SK-N-SH treated with all-trans-retinoic acid at 6 μM for 48 hours (cell line): ENCODE results near the gene RPS6KA2.

Source experiments
- ATAC-seq: fragments of 200-7000 bp; cut with Tn5 transposase; 3 replicates; pipeline ENCODE4 v1.9.1; 2020; ENCODE audit warnings: mild to moderate bottlenecking, moderate library complexity
- ARNTL ChIP-seq: fragments of 450-650 bp; formaldehyde crosslinking; IDR thresholded peaks from 2 replicates; pipeline ENCODE4 v1.5.0; 2020; ENCODE audit warnings: low read depth, mild to moderate bottlenecking, moderate library complexity, borderline replicate concordance
- BACH2 ChIP-seq: fragments of 250-450 bp; sonication (Bioruptor Pico); IDR thresholded peaks from 2 replicates; pipeline ENCODE4 v1.9.0; 2021; ENCODE audit warnings: mild to moderate bottlenecking, borderline replicate concordance
- CSDC2 ChIP-seq: fragments of 250-450 bp; sonication (Bioruptor Pico); IDR thresholded peaks from 2 replicates; pipeline ENCODE4 v1.5.0; 2020; ENCODE audit warnings: mild to moderate bottlenecking, moderate library complexity
- ESRRG ChIP-seq: fragments of 250-450 bp; sonication (Bioruptor Pico); IDR thresholded peaks from 2 replicates; pipeline ENCODE4 v1.6.1; 2021; ENCODE audit warnings: mild to moderate bottlenecking
- GLIS3 ChIP-seq: fragments of 250-450 bp; sonication (Bioruptor Pico); IDR thresholded peaks from 2 replicates; pipeline ENCODE4 v1.5.0; 2020; ENCODE audit warnings: mild to moderate bottlenecking, moderate library complexity
- OSR1 ChIP-seq: fragments of 250-450 bp; sonication (Bioruptor Pico); IDR thresholded peaks from 2 replicates; pipeline ENCODE4 v1.8.0; 2022; ENCODE audit warnings: moderate library complexity, mild to moderate bottlenecking, inconsistent platforms
- PPARA ChIP-seq: fragments of 250-450 bp; sonication (Bioruptor Pico); IDR thresholded peaks from 2 replicates; pipeline ENCODE4 v1.5.0; 2020; ENCODE audit warnings: mild to moderate bottlenecking, borderline replicate concordance
- SNAI2 ChIP-seq: fragments of 250-450 bp; sonication (Bioruptor Pico); IDR thresholded peaks from 2 replicates; pipeline ENCODE4 v1.5.0; 2020; ENCODE audit warnings: mild to moderate bottlenecking, moderate library complexity
- TCF4 ChIP-seq: fragments of 250-450 bp; sonication (Bioruptor Pico); IDR thresholded peaks from 2 replicates; pipeline ENCODE4 v1.8.0; 2021; ENCODE audit warnings: mild to moderate bottlenecking, moderate library complexity, borderline replicate concordance
- ZC3H10 ChIP-seq: fragments of 250-450 bp; sonication (Bioruptor Pico); IDR thresholded peaks from 2 replicates; pipeline ENCODE4 v1.5.1; 2021; ENCODE audit warnings: mild to moderate bottlenecking, moderate library complexity
- ZFP3 ChIP-seq: fragments of 250-450 bp; sonication (Bioruptor Pico); IDR thresholded peaks from 2 replicates; pipeline ENCODE4 v1.5.0; 2020; ENCODE audit warnings: mild to moderate bottlenecking, moderate library complexity
- ZFP30 ChIP-seq: fragments of 450-650 bp; formaldehyde crosslinking; IDR thresholded peaks from 2 replicates; pipeline ENCODE4 v1.5.0; 2022; ENCODE audit warnings: mild to moderate bottlenecking, moderate library complexity
- ZNF565 ChIP-seq: fragments of 450-650 bp; formaldehyde crosslinking; conservative IDR thresholded peaks from 2 replicates; pipeline ENCODE4 v1.5.0; 2020; ENCODE audit warnings: low read depth, mild to moderate bottlenecking, moderate library complexity
- ZNF8 ChIP-seq: fragments of 450-650 bp; formaldehyde crosslinking; IDR thresholded peaks from 2 replicates; pipeline ENCODE4 v1.5.0; 2020; ENCODE audit warnings: mild to moderate bottlenecking, moderate library complexity
- TF ChIP-seq, protein P1 (sequence below): fragments of 250-450 bp; sonication (Bioruptor Pico); IDR thresholded peaks from 2 replicates; pipeline ENCODE4 v1.8.0; 2020; ENCODE audit warnings: mild to moderate bottlenecking, moderate library complexity, borderline replicate concordance
- TF ChIP-seq, protein P2 (sequence below): fragments of 250-450 bp; sonication (Bioruptor Pico); IDR thresholded peaks from 2 replicates; pipeline ENCODE4 v1.5.0; 2020; ENCODE audit warnings: mild to moderate bottlenecking, moderate library complexity
- TF ChIP-seq, protein P3 (sequence below): fragments of 250-450 bp; sonication (Bioruptor Pico); IDR thresholded peaks from 2 replicates; pipeline ENCODE4 v1.8.0; 2021; ENCODE audit warnings: low read depth, mild to moderate bottlenecking, moderate library complexity, borderline replicate concordance
- TF ChIP-seq, protein P4 (sequence below): fragments of 250-450 bp; sonication (Bioruptor Pico); IDR thresholded peaks from 2 replicates; pipeline ENCODE4 v1.5.1; 2020; ENCODE audit warnings: low read depth, mild to moderate bottlenecking, moderate library complexity

The RPS6KA2 gene

DNA sequence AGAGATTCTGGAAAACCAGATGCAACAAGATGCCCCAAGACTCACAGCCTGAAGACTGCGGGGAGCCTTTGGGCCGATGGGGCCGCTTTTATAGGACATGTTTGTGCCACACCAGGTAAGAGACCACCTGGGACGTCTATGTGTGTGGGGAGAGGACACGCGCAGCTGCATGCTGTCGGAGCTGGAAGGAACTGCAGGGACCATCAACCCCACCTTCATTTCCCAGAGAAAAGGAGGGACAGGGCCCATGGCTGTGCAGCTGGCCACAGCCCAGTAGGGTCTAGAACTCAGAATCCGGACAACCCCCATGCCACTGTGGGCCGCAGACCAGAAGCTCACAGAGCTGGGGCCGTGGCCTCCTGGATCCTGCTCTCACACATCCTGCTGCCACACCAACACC, 144.0 kb downstream of the RPS6KA2 start:
- TF ChIP-seq TCF4 (CRISPR knock-in tag) (no peak), CSDC2 (CRISPR knock-in tag) (no peak), SNAI2 (CRISPR knock-in tag) (no peak), ARNTL (CRISPR knock-in tag) (no peak), ZFP30 (CRISPR knock-in tag) (no peak), ZNF565 (CRISPR knock-in tag) (no peak), BACH2 (CRISPR knock-in tag) (no peak), GLIS3 (CRISPR knock-in tag) (no peak), PPARA (CRISPR knock-in tag) (no peak), OSR1 (CRISPR knock-in tag) (no peak), ESRRG (CRISPR knock-in tag) (no peak), ZC3H10 (CRISPR knock-in tag) (no peak), ZFP3 (CRISPR knock-in tag) (no peak), ZNF8 (CRISPR knock-in tag) (no peak)
- TF ChIP-seq, protein P1, sequence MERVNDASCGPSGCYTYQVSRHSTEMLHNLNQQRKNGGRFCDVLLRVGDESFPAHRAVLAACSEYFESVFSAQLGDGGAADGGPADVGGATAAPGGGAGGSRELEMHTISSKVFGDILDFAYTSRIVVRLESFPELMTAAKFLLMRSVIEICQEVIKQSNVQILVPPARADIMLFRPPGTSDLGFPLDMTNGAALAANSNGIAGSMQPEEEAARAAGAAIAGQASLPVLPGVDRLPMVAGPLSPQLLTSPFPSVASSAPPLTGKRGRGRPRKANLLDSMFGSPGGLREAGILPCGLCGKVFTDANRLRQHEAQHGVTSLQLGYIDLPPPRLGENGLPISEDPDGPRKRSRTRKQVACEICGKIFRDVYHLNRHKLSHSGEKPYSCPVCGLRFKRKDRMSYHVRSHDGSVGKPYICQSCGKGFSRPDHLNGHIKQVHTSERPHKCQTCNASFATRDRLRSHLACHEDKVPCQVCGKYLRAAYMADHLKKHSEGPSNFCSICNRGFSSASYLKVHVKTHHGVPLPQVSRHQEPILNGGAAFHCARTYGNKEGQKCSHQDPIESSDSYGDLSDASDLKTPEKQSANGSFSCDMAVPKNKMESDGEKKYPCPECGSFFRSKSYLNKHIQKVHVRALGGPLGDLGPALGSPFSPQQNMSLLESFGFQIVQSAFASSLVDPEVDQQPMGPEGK (CRISPR knock-in tag), result no peak
- TF ChIP-seq, protein P2, sequence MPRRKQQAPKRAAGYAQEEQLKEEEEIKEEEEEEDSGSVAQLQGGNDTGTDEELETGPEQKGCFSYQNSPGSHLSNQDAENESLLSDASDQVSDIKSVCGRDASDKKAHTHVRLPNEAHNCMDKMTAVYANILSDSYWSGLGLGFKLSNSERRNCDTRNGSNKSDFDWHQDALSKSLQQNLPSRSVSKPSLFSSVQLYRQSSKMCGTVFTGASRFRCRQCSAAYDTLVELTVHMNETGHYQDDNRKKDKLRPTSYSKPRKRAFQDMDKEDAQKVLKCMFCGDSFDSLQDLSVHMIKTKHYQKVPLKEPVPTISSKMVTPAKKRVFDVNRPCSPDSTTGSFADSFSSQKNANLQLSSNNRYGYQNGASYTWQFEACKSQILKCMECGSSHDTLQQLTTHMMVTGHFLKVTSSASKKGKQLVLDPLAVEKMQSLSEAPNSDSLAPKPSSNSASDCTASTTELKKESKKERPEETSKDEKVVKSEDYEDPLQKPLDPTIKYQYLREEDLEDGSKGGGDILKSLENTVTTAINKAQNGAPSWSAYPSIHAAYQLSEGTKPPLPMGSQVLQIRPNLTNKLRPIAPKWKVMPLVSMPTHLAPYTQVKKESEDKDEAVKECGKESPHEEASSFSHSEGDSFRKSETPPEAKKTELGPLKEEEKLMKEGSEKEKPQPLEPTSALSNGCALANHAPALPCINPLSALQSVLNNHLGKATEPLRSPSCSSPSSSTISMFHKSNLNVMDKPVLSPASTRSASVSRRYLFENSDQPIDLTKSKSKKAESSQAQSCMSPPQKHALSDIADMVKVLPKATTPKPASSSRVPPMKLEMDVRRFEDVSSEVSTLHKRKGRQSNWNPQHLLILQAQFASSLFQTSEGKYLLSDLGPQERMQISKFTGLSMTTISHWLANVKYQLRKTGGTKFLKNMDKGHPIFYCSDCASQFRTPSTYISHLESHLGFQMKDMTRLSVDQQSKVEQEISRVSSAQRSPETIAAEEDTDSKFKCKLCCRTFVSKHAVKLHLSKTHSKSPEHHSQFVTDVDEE, result no peak
- TF ChIP-seq, protein P3, sequence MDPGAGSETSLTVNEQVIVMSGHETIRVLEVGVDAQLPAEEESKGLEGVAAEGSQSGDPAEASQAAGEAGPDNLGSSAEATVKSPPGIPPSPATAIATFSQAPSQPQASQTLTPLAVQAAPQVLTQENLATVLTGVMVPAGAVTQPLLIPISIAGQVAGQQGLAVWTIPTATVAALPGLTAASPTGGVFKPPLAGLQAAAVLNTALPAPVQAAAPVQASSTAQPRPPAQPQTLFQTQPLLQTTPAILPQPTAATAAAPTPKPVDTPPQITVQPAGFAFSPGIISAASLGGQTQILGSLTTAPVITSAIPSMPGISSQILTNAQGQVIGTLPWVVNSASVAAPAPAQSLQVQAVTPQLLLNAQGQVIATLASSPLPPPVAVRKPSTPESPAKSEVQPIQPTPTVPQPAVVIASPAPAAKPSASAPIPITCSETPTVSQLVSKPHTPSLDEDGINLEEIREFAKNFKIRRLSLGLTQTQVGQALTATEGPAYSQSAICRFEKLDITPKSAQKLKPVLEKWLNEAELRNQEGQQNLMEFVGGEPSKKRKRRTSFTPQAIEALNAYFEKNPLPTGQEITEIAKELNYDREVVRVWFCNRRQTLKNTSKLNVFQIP (CRISPR knock-in tag), result no peak
- TF ChIP-seq, protein P4, sequence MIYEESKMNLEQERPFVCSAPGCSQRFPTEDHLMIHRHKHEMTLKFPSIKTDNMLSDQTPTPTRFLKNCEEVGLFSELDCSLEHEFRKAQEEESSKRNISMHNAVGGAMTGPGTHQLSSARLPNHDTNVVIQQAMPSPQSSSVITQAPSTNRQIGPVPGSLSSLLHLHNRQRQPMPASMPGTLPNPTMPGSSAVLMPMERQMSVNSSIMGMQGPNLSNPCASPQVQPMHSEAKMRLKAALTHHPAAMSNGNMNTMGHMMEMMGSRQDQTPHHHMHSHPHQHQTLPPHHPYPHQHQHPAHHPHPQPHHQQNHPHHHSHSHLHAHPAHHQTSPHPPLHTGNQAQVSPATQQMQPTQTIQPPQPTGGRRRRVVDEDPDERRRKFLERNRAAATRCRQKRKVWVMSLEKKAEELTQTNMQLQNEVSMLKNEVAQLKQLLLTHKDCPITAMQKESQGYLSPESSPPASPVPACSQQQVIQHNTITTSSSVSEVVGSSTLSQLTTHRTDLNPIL (CRISPR knock-in tag), result no peak
- ATAC-seq, result no peak

DNA sequence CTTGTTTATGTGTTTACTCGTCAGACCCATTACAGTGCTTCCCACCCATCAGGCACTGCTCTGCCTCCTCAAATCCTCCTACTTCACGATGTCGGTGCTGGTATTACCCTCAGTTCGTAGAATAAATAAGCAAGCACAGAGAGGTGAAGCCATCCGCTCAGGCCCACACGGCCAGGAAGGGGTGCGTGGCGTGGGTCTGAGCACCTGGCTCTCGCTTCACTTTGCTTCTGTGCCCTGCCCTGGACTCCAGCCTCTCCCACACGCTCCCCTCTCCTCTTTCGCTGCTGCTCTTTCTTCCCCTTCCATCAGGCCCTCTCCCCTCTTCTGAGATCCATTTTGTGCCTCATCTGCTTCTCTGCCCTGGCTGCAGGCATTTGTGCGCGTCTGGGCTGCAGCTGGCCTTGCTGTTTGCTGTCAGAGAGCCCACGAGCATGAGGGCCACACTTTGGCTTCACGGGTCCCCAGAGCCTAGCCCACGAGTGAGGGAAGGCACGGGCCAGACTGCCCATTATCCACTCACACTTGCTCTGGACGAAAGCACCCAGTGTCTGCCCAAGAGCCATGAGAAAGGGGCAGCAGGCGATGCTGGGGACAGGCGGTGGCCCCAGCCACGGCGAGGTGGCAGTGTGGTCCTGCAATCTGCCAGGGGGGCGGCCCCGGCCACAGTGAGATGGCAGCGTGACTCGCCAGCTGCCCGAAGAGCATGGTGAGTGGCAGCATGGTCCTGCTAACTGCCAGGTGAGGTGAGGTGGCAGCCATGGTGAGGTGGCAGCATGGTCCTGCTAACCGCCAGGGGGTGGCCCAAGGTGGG, 148.1 kb downstream of the RPS6KA2 start:
- no peak for ATAC-seq
- TF ChIP-seq BACH2 (CRISPR knock-in tag) (no peak), ZFP3 (CRISPR knock-in tag) (no peak), ESRRG (CRISPR knock-in tag) (no peak), CSDC2 (CRISPR knock-in tag) (no peak)
- TF ChIP-seq, protein P2, result no peak
